Islet precursor cell (in vitro differentiated cells): ENCODE results near the gene TRIM58.

Source experiments
- DNase-seq: peaks from one replicate; pipeline ENCODE4 v3.0.0-alpha.2; 2018

The TRIM58 gene, protein sequence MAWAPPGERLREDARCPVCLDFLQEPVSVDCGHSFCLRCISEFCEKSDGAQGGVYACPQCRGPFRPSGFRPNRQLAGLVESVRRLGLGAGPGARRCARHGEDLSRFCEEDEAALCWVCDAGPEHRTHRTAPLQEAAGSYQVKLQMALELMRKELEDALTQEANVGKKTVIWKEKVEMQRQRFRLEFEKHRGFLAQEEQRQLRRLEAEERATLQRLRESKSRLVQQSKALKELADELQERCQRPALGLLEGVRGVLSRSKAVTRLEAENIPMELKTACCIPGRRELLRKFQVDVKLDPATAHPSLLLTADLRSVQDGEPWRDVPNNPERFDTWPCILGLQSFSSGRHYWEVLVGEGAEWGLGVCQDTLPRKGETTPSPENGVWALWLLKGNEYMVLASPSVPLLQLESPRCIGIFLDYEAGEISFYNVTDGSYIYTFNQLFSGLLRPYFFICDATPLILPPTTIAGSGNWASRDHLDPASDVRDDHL

DNA sequence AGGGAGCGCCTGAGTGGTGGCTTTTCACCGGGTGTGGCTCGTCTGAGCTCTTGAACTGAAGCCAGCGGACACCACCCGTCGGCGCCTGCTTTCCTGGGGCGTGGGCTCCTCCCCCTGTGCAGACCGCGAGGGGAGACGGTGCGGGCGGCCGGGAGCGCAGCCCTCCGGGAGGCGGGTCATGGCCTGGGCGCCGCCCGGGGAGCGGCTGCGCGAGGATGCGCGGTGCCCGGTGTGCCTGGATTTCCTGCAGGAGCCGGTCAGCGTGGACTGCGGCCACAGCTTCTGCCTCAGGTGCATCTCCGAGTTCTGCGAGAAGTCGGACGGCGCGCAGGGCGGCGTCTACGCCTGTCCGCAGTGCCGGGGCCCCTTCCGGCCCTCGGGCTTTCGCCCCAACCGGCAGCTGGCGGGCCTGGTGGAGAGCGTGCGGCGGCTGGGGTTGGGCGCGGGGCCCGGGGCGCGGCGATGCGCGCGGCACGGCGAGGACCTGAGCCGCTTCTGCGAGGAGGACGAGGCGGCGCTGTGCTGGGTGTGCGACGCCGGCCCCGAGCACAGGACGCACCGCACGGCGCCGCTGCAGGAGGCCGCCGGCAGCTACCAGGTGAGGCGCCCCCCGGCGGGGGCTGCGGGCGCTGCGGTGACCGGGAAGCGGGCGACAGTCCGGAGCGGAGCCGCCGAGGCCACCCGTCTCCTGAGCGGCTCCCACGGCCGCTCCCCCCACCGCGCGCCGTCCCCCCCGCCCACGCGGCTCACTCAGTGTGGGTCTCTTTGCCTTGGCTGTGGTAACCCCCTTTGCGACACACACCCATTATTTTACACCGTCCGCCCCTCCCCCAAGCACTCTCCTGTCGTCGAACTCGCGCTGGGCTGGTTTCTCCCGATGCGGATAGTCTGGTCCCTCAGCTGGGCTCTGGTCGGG is at the start of gene TRIM58:
Gene TRIM58 (plus strand): TSS at position 119 of the 916 bp plus-strand sequence. CDS start 60 bp downstream, at position 179.
- no peak for DNase-seq

DNA sequence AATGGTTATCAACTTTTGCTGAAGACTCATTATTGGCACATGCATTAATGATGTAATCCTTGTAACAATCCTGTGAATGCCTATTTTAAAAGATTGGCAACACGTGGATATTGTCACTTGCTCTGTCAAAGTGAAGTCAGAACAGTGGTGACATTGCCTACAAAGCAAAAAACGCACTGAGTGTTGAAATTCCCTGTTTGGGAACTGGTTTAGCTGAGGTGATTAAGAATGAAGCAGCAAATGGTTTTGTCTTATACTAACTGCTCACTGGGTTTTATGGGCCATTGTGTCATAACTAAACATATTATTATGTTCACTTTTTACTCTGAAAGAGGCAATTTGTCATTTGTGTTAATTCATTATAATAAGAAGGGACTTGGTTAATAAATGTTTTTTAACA is 44.4 kb upstream of the TRIM58 start:
- no peak for DNase-seq

GRCh38 chr1:247822060-247822459 is 34.9 kb upstream of the TRIM58 start:
- no peak for DNase-seq

DNA sequence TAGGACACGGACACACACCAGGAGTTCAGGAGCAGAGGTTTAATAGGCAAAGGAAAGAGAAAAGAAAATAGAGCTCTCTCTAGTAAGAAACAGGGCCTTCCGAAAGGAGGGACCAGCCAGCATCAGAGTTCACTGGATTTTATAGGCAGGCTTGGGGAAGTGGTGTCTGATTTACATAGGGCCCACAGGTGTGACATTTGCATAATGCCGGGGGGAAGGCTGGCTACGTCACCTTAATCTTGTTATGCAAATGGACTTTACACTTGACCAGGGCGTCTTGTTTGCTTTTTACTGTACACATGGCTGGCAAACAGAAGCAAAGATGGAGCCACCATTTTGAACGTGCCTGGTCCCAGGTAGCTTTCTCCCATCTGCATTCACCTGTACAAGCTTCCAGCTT is 33.0 kb upstream of the TRIM58 start, which contains the start of gene OR14A16:
Gene OR14A16 (minus strand): TSS at position 97 of the 400 bp plus-strand sequence. CDS start 8,390 bp downstream, outside the sequence.
- no peak for DNase-seq

DNA sequence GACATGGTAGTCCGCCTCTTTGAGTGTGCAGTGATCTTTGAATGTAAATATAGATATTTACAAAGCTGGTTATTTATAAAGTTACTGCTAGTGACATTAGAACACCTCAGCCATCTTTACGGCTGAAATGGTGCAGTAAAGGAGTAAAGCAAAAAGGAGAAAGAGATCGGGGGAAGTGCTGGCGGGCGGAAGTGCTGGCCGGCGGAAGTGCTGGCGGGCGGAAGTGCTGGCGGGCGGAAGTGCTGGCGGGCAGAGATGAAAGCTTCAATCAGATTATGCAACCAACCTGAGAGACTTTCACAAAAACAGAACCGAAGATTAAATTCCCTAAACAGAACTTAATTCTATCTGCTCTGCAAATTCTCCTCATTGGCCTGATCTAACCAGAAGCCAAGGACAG is 31.6 kb upstream of the TRIM58 start:
- DNase-seq, result no peak

- DNase-seq, result no peak
These were observed 27.3 kb upstream of the TRIM58 start for GRCh38 chr1:247829656-247830055.

DNA sequence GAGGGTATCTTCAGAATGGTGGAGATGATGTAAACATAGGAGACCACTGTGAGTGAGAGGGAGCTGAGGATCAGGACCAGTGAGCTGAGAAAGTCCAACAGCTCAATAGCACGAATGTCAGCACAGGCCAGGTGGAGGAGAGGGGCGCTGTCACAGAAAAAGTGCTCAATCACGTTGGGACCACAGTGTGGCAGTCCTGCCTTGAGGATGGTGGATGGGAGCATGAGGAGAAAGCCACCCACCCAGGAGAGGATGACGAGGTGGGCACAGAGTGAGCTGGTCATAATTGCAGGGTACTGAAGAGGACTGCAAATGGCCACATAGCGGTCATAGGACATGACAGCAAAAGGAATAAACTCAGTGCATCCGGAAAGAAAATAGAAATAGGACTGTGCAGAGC is 23.4 kb upstream of the TRIM58 start:
- no peak for DNase-seq

GRCh38 chr1:247840818-247841217 is 16.2 kb upstream of the TRIM58 start:
- DNase-seq, result no peak

GRCh38 chr1:247841796-247842195 is 15.2 kb upstream of the TRIM58 start, which contains the start of gene OR11L1:
OR11L1 (minus strand) TSS chr1:247841896; CDS start chr1:247841896, 0 bp downstream.
- DNase-seq, result no peak

GRCh38 chr1:247843411-247843810 is 13.6 kb upstream of the TRIM58 start:
- no peak for DNase-seq

DNA sequence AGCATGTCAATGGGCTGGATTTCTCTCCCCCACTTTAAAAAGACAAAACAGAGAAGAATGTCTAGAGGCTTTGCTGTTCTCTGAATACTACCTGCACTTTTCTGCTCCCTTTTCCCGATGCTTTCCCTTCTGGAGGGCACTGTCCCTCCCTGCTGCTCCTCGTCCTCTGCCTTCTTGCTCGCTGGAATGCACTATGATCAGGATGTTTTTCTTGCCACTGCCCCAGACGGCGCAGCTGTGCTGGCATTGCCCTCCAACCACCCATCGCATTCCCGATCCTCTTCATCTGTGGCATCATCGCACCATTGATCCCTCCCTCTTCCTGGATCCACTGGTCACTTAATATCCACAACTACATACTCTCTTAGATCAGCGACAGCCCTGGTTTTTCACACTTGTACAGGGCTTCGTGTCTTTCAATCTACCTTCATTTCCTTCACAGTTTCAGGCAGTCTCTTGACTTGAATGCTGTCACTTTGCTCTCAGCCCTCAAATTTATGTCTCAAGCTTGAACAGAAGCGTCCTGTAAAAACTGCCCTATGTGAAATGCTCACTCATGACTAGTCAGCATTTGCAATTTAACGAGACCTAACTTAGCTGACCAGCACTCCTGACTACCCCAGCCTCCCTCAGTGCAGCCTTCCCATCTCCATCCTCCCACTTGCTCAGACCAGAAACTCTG is 11.8 kb upstream of the TRIM58 start:
- no peak for DNase-seq

GRCh38 chr1:247845693-247846017 is 11.3 kb upstream of the TRIM58 start:
- no peak for DNase-seq

DNA sequence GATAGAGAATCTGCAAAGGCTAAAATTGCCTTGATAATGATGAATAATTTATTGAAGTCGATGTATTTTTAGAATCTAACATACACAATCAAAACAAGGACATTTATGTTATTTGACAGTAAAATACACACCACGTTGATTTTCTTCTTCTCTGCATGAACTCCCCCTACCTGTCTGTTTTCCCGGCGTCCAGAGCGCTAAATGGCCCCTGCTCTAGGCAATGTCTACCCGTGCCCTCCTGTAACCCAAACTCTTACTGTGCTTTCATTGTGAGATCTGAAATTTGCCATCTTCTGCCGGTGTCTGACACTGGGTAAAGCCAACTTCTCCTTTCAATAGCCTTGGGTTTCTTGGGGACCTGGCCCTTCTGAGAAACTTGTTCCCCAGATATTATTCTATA is 8.6 kb upstream of the TRIM58 start:
- DNase-seq, result no peak

GRCh38 chr1:247849616-247850015 is 7.4 kb upstream of the TRIM58 start:
- DNase-seq, result no peak

DNA sequence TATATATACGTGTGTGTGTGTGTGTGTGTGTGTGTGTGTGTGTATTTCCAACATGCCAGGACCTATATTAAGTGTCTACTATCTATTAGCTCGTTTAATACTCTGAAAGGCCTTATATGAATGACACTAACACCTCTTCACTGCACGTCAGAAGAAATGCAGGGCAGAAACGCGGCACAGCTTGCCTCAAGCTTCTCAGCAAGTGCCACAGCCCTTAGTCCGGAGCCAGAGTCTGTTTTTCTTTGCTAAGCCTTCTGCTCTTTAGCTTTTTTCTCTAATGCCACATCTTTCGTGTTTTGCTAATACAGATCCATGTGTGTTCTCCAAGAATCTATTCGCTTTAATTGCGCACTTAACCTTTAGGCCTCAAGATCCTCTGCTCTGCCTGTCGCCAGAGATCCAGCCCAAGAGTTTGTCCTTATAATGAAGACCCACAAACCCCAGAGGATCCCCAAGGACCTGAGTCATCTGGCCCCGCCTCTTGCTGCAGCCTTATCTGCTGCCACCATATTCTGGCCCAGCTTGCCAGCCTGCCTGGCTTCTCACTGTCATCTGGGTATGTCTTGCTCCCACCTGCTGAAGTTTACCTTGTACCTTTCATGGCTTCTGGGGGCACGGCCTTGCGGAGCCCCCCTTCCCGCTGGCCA is 2.0 kb upstream of the TRIM58 start:
- DNase-seq, result no peak

GRCh38 chr1:247855911-247856310 is 1.1 kb upstream of the TRIM58 start:
- DNase-seq, result no peak

DNA sequence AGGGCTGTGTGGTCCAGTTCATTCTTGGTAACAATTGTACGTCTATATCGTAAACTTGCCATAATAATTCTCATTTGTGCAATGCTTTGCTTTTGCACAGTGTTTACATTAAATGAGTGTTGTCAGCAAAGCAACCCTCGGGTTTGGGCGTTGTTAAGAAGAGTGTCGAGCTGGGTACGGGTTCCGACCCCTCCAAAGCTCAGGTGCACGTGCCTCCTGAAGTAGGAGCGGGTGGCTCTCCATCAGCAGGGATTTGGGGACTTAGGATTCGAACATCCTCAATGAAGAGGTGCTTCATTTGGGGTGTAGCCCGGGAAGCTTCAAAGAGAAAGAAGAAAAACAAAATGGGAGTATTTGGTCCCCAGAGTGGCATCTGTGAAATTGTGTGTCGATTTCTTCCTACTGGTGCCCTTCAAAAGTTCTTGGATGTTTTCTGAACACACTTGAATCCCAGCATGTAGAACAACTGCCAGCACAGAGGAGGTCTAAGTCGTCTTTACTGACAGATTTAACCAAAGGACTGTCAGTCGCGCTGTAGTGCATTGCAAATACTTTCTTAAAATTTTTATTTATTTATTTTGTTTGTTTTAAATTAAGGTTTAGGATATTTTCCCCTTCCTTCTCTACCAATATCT is 1.1 kb downstream of the TRIM58 start:
- no peak for DNase-seq

DNA sequence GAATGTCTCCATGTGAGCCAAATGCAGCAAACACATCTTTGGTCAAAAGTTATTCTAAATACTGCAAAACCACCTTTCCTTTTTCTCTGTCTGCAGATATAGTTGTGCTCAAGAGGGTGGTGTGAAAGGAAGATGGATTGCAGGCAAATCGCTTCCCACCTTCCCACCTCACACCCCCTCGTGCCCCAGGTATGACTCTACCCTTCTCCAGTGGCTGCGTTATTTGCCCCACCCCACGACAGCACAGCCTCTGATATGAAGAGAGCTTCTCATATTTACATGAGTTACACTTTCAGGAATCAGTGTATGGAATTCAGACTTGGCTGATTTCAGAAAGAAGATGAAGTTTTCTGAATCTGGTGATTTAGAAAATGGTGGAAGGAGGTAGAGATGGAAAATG is 5.8 kb downstream of the TRIM58 start:
- no peak for DNase-seq

- no peak for DNase-seq
These were observed 7.7 kb downstream of the TRIM58 start for GRCh38 chr1:247864644-247865043.

DNA sequence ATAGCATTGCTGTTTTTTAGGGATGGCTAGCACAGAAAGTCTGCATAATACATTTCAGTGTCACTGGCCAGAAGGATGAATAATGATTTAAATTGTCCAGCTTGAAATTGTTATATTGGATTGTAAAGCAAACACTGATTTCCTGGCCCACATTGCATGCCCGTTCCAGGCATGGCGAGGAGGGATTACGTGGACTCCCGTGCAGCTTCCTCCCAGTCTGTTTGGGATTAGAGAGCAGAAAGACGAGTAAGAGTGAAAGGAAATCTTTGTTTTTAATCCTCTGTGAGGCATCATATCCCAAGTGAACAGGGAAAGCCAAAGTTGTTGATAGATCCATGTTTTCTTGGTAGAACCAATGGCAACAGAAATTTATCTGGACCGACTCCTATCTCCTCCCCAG is 8.4 kb downstream of the TRIM58 start:
- no peak for DNase-seq

- no peak for DNase-seq
These were observed 26.4 kb downstream of the TRIM58 start for GRCh38 chr1:247883346-247883745.

- DNase-seq, result no peak
These were observed 27.9 kb downstream of the TRIM58 start for GRCh38 chr1:247884797-247885413.
